ENCODE measurements around the gene ZNF804B.

ZNF804B gene

GRCh38 chr7:88845091-88845490, 85.6 kb downstream of the ZNF804B start:
- TF ChIP-seq POLR2A (IDR thresholded peaks at IDR 0.05; ENCODE audit: low read depth, low read length) (no peak), TAF1 (IDR thresholded peaks at IDR 0.05; ENCODE audit: borderline replicate concordance, low read depth, low read length) (no peak), POLR2AphosphoS5 (IDR thresholded peaks at IDR 0.05; ENCODE audit: low read depth, low read length) (no peak)
- FAIRE-seq (no peak), DNase-seq (ENCODE audit: insufficient read length) (no peak)

- TF ChIP-seq POLR2A (IDR thresholded peaks at IDR 0.05; ENCODE audit: low read depth, low read length) (no peak), TAF1 (IDR thresholded peaks at IDR 0.05; ENCODE audit: borderline replicate concordance, low read depth, low read length) (no peak), POLR2AphosphoS5 (IDR thresholded peaks at IDR 0.05; ENCODE audit: low read depth, low read length) (no peak)
- FAIRE-seq: no peak
- no peak for DNase-seq (ENCODE audit: insufficient read length)
Observed at GRCh38 chr7:88851220-88851619, 91.7 kb downstream of the ZNF804B start.

GRCh38 chr7:88859288-88859687, 99.8 kb downstream of the ZNF804B start:
- FAIRE-seq (no peak), DNase-seq (ENCODE audit: insufficient read length) (no peak)
- TF ChIP-seq TAF1 (IDR thresholded peaks at IDR 0.05; ENCODE audit: borderline replicate concordance, low read depth, low read length) (no peak), POLR2AphosphoS5 (IDR thresholded peaks at IDR 0.05; ENCODE audit: low read depth, low read length) (no peak), POLR2A (IDR thresholded peaks at IDR 0.05; ENCODE audit: low read depth, low read length) (no peak)

- DNase-seq (ENCODE audit: insufficient read length) (no peak), FAIRE-seq (no peak)
- TF ChIP-seq TAF1 (IDR thresholded peaks at IDR 0.05; ENCODE audit: borderline replicate concordance, low read depth, low read length) (no peak), POLR2A (IDR thresholded peaks at IDR 0.05; ENCODE audit: low read depth, low read length) (no peak), POLR2AphosphoS5 (IDR thresholded peaks at IDR 0.05; ENCODE audit: low read depth, low read length) (no peak)
Observed at GRCh38 chr7:88866265-88866863, 106.9 kb downstream of the ZNF804B start.

- DNase-seq (ENCODE audit: insufficient read length) (no peak), FAIRE-seq (no peak)
- no peak for TF ChIP-seq TAF1 (IDR thresholded peaks at IDR 0.05; ENCODE audit: borderline replicate concordance, low read depth, low read length)
- TF ChIP-seq POLR2A (IDR thresholded peaks at IDR 0.05; ENCODE audit: low read depth, low read length): no peak
- TF ChIP-seq POLR2AphosphoS5 (IDR thresholded peaks at IDR 0.05; ENCODE audit: low read depth, low read length): no peak
Observed at GRCh38 chr7:88867158-88867557, 107.7 kb downstream of the ZNF804B start.

GRCh38 chr7:88868456-88868855, 109.0 kb downstream of the ZNF804B start:
- no peak for TF ChIP-seq POLR2AphosphoS5 (IDR thresholded peaks at IDR 0.05; ENCODE audit: low read depth, low read length)
- TF ChIP-seq POLR2A (IDR thresholded peaks at IDR 0.05; ENCODE audit: low read depth, low read length): no peak
- TF ChIP-seq TAF1 (IDR thresholded peaks at IDR 0.05; ENCODE audit: borderline replicate concordance, low read depth, low read length): no peak
- no peak for FAIRE-seq
- no peak for DNase-seq (ENCODE audit: insufficient read length)

- FAIRE-seq: no peak
- no peak for DNase-seq (ENCODE audit: insufficient read length)
- TF ChIP-seq POLR2A (IDR thresholded peaks at IDR 0.05; ENCODE audit: low read depth, low read length) (no peak), POLR2AphosphoS5 (IDR thresholded peaks at IDR 0.05; ENCODE audit: low read depth, low read length) (no peak), TAF1 (IDR thresholded peaks at IDR 0.05; ENCODE audit: borderline replicate concordance, low read depth, low read length) (no peak)
Observed at GRCh38 chr7:88881136-88881535, 121.6 kb downstream of the ZNF804B start.

GRCh38 chr7:88885131-88885530, 125.6 kb downstream of the ZNF804B start:
- TF ChIP-seq TAF1 (IDR thresholded peaks at IDR 0.05; ENCODE audit: borderline replicate concordance, low read depth, low read length) (no peak), POLR2A (IDR thresholded peaks at IDR 0.05; ENCODE audit: low read depth, low read length) (no peak), POLR2AphosphoS5 (IDR thresholded peaks at IDR 0.05; ENCODE audit: low read depth, low read length) (no peak)
- DNase-seq (ENCODE audit: insufficient read length): no peak
- FAIRE-seq: no peak

- DNase-seq (ENCODE audit: insufficient read length) (no peak), FAIRE-seq (no peak)
- TF ChIP-seq POLR2AphosphoS5 (IDR thresholded peaks at IDR 0.05; ENCODE audit: low read depth, low read length) (no peak), POLR2A (IDR thresholded peaks at IDR 0.05; ENCODE audit: low read depth, low read length) (no peak), TAF1 (IDR thresholded peaks at IDR 0.05; ENCODE audit: borderline replicate concordance, low read depth, low read length) (no peak)
Observed at GRCh38 chr7:88888684-88889083, 129.2 kb downstream of the ZNF804B start.

GRCh38 chr7:88910516-88910915, 151.0 kb downstream of the ZNF804B start:
- DNase-seq (ENCODE audit: insufficient read length): no peak
- TF ChIP-seq POLR2AphosphoS5 (IDR thresholded peaks at IDR 0.05; ENCODE audit: low read depth, low read length): no peak
- no peak for TF ChIP-seq POLR2A (IDR thresholded peaks at IDR 0.05; ENCODE audit: low read depth, low read length)
- no peak for TF ChIP-seq TAF1 (IDR thresholded peaks at IDR 0.05; ENCODE audit: borderline replicate concordance, low read depth, low read length)
- FAIRE-seq: no peak

GRCh38 chr7:88912852-88913251, 153.4 kb downstream of the ZNF804B start:
- DNase-seq (ENCODE audit: insufficient read length) (no peak), FAIRE-seq (no peak)
- TF ChIP-seq TAF1 (IDR thresholded peaks at IDR 0.05; ENCODE audit: borderline replicate concordance, low read depth, low read length): no peak
- TF ChIP-seq POLR2A (IDR thresholded peaks at IDR 0.05; ENCODE audit: low read depth, low read length): no peak
- TF ChIP-seq POLR2AphosphoS5 (IDR thresholded peaks at IDR 0.05; ENCODE audit: low read depth, low read length): no peak

- DNase-seq (ENCODE audit: insufficient read length) (no peak), FAIRE-seq (no peak)
- TF ChIP-seq POLR2A (IDR thresholded peaks at IDR 0.05; ENCODE audit: low read depth, low read length) (no peak), TAF1 (IDR thresholded peaks at IDR 0.05; ENCODE audit: borderline replicate concordance, low read depth, low read length) (no peak), POLR2AphosphoS5 (IDR thresholded peaks at IDR 0.05; ENCODE audit: low read depth, low read length) (no peak)
Observed at GRCh38 chr7:88915615-88916014, 156.1 kb downstream of the ZNF804B start.

All from GM12892 (cell line).